ENCODE measurements around the gene TEAD4.

DNA sequence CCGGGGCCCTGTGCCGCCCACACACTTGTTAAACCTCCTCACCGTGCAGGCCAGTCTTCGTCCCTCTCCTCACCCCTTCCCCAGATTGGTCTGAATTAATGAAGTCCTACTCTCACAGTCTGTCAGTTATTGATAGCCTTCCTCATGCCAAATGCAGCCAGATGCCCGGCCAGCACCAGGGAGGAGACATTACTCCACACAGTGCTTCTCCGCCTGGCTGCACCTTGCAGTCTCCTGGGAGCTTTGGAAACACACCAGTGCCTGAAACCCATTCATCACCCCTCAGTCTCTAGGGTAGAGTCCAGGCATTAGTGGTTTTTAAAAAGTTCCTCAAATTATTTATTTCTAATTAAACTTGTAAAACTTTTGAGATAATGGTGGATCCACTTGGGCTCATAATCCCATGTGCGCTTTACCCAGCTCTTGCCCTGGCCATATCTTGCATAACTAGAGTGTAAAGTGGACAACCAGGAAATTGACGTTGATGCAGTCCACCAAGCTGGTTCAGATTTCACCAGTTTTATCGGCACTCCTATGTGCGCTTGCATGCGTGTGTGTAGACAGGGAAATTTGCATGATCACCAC, 79.8 kb downstream of the TEAD4 start:
- TF ChIP-seq CTCF (conservative IDR thresholded peaks at IDR 0.05 in 1 of 2, IDR thresholded peaks at IDR 0.05 in 1 of 2; ENCODE audit: low read depth in 1 of 2, low read length in 2 of 2) (no peak), EZH2 (IDR thresholded peaks at IDR 0.05; ENCODE audit: low read length, missing control alignments) (no peak)
